K562 (cell line): ENCODE results near the gene CACNA1A. TPM values are rescaled to one million over a fixed set of nuclear protein-coding genes. Genes with fewer than 3 reads are reported as not detected.

Experiments used
- ATAC-seq: fragments of 200-7000 bp; cut with Tn5 transposase; 3 replicates; pipeline ENCODE4 v1.9.1; 2020; ENCODE audit warnings: moderate library complexity
- Bru-seq: library from RNA; stranded (reverse); fragments of 400-500 nt; gene quantifications from one replicate; lab custom pipeline; 2021; lab: Mats Ljungman, UMichigan
- BruChase-seq, 2 experiments: library from RNA; stranded (reverse); fragments of 400-500 nt; gene quantifications; one replicate each; lab custom pipeline; 2021; lab: Mats Ljungman, UMichigan
- BruUV-seq: library from RNA; stranded (reverse); fragments of 400-500 nt; replicated peaks from 2 replicates; lab custom pipeline; 2021; lab: Mats Ljungman, UMichigan
- CTCF ChIA-PET: fragments of 300-600 bp; formaldehyde crosslinking; extraction: SDS; loops from one replicate; lab custom pipeline; 2021; ENCODE audit warnings: low intra/inter-chr PET ratio; lab: Yijun Ruan, JAX
- POLR2A ChIA-PET: fragments of 300-600, 350-650 bp; sonication (Branson Sonifier 250); formaldehyde crosslinking; extraction: SDS; loops from one replicate; lab custom pipeline; 2021; ENCODE audit warnings: antibody characterized with exemption, inconsistent platforms; lab: Yijun Ruan, JAX
- DNase-seq, 4 experiments: peaks; one replicate each; pipeline versions ENCODE4 v3.0.0 to v3.0.0-alpha.2; 2011 to 2018; ENCODE audit warnings: low spot score in 3 of 4, mixed read lengths in 3 of 4; ENCODE audit errors: extremely low read depth in 1 of 4
- FAIRE-seq: peaks from 2 replicates; lab custom pipeline; 2011; peaks lifted over from hg19 to GRCh38; lab: Jason Lieb, UNC
- H2AFZ ChIP-seq: 2 replicates; pipeline ENCODE4 v1.6.0; 2011; ENCODE audit warnings: low read depth, low read length, control low read depth, inconsistent platforms
- H3K27ac ChIP-seq: fragments of 200-600 bp; 3 replicates; pipeline ENCODE4 v1.8.0; 2011; ENCODE audit warnings: low read depth, mild to moderate bottlenecking, control low read depth, inconsistent platforms, low read length, moderate library complexity, mixed read lengths; ENCODE audit errors: extremely low read depth
- H3K27me3 ChIP-seq, 2 experiments: fragments of 300-600 bp in 1 of 2; 2 replicates in 1 of 2; 3 replicates in 1 of 2; pipeline versions ENCODE4 v1.6.0 to v1.8.0; 2011; ENCODE audit warnings: inconsistent platforms in 2 of 2, low read length in 2 of 2, mild to moderate bottlenecking in 1 of 2, mixed read lengths in 1 of 2, moderate library complexity in 1 of 2; ENCODE audit not compliant: control insufficient read depth in 2 of 2, insufficient read depth in 2 of 2
- H3K36me3 ChIP-seq: fragments of 300-600 bp; 3 replicates; pipeline ENCODE4 v1.8.0; 2011; ENCODE audit warnings: mild to moderate bottlenecking, low read length, inconsistent platforms; ENCODE audit not compliant: control insufficient read depth, insufficient read depth
- H3K4me1 ChIP-seq, 2 experiments: fragments of 200-600 bp in 1 of 2; replicated peaks in 1 of 2; 2 replicates in 1 of 2; 3 replicates in 1 of 2; pipeline versions ENCODE4 v1.5.1 to v1.8.0; 2011; ENCODE audit warnings: inconsistent platforms in 2 of 2, low read length in 2 of 2, mild to moderate bottlenecking in 1 of 2, mixed read lengths in 1 of 2, moderate library complexity in 1 of 2; ENCODE audit not compliant: control insufficient read depth in 2 of 2, insufficient read depth in 2 of 2
- H3K4me2 ChIP-seq: 2 replicates; pipeline ENCODE4 v1.6.1; 2011; ENCODE audit warnings: low read length, control low read depth, inconsistent platforms, mixed read lengths; ENCODE audit not compliant: insufficient read depth
- H3K4me3 ChIP-seq: fragments of 200-600 bp; sonication (generic), shearing (Covaris generic); 2 replicates; pipeline ENCODE4 v1.5.1; 2016; ENCODE audit warnings: control low read depth, inconsistent platforms
- H3K79me2 ChIP-seq: fragments of 200-600 bp; 3 replicates; pipeline ENCODE4 v1.8.0; 2011; ENCODE audit warnings: low read length, inconsistent platforms; ENCODE audit not compliant: control insufficient read depth, insufficient read depth
- H3K9ac ChIP-seq, 2 experiments: 2 replicates each; pipeline versions ENCODE4 v1.6.0 to v1.6.1; 2011; ENCODE audit warnings: low read depth in 2 of 2, low read length in 2 of 2, control low read depth in 1 of 2, inconsistent platforms in 1 of 2, mild to moderate bottlenecking in 1 of 2, mixed read lengths in 1 of 2; ENCODE audit not compliant: insufficient read depth in 1 of 2
- H3K9me1 ChIP-seq: one replicate; pipeline ENCODE4 v1.6.0; 2011; ENCODE audit warnings: inconsistent platforms, mild to moderate bottlenecking, low read length, moderate library complexity; ENCODE audit not compliant: control insufficient read depth, insufficient read depth
- H3K9me3 ChIP-seq: replicated peaks from 2 replicates; pipeline ENCODE4 v1.5.1; 2011; ENCODE audit warnings: low read depth, low read length, inconsistent platforms; ENCODE audit not compliant: control insufficient read depth, insufficient read depth
- H4K20me1 ChIP-seq: replicated peaks from 2 replicates; pipeline ENCODE4 v1.6.1; 2011; ENCODE audit warnings: low read length, inconsistent platforms, mixed read lengths; ENCODE audit not compliant: control insufficient read depth, insufficient read depth
- DIDO1 ChIP-seq: fragments of 450-650 bp; IDR thresholded peaks from 2 replicates; pipeline ENCODE4 v1.6.1; 2016; ENCODE audit warnings: low read depth, missing biosample characterization, missing genetic modification characterization
- HCFC1 ChIP-seq: IDR thresholded peaks from 2 replicates; pipeline ENCODE4 v1.6.1; 2012; ENCODE audit warnings: low read depth, low read length, improper control_type of control experiment
- HDAC6 ChIP-seq: IDR thresholded peaks from 2 replicates; pipeline ENCODE4 v1.6.1; 2012; ENCODE audit warnings: low read depth, mild to moderate bottlenecking, control low read depth, inconsistent platforms, low read length, moderate library complexity
- HIVEP1 ChIP-seq: fragments of 250-450 bp; sonication (Bioruptor Pico); IDR thresholded peaks from 2 replicates; pipeline ENCODE4 v1.4.0; 2020; ENCODE audit warnings: mild to moderate bottlenecking
- NCOA2 ChIP-seq, 2 experiments: fragments of 450-650 bp; IDR thresholded peaks; 2 replicates each; pipeline ENCODE4 v1.6.1; 2018; ENCODE audit warnings: mild to moderate bottlenecking in 2 of 2, moderate library complexity in 1 of 2; ENCODE audit not compliant: partially characterized antibody in 2 of 2
- NFRKB ChIP-seq: fragments of 450-650 bp; IDR thresholded peaks from 2 replicates; pipeline ENCODE4 v1.6.1; 2016; ENCODE audit warnings: low read depth
- TGIF2 ChIP-seq: sonication (generic); formaldehyde crosslinking; IDR thresholded peaks from 2 replicates; pipeline ENCODE4 v1.8.1; 2022; ENCODE audit warnings: mild to moderate bottlenecking, missing genetic modification reagents, moderate library complexity
- ZBTB1 ChIP-seq: sonication (generic); formaldehyde crosslinking; IDR thresholded peaks from 2 replicates; pipeline ENCODE4 v1.8.1; 2023; ENCODE audit warnings: missing genetic modification reagents, low read depth, mild to moderate bottlenecking, borderline replicate concordance
- ZFP36 ChIP-seq: fragments of 150-350 bp; IDR thresholded peaks from 2 replicates; pipeline ENCODE4 v1.6.1; 2018; ENCODE audit warnings: low read length, low read depth; ENCODE audit not compliant: partially characterized antibody
- ZNF175 ChIP-seq: fragments of 200-800 bp; sonication (Bioruptor generic); IDR thresholded peaks from 2 replicates; pipeline ENCODE4 v1.6.1; 2016; ENCODE audit warnings: low read depth, mild to moderate bottlenecking, missing genetic modification characterization, missing compliant biosample characterization
- ZNF444 ChIP-seq: fragments of 250-450 bp; sonication (Bioruptor Pico); IDR thresholded peaks from 2 replicates; pipeline ENCODE4 v1.4.0; 2020; ENCODE audit warnings: mild to moderate bottlenecking, moderate library complexity
- ZNF644 ChIP-seq: fragments of 200-800 bp; sonication (Bioruptor generic); IDR thresholded peaks from 2 replicates; pipeline ENCODE4 v1.6.1; 2016; ENCODE audit warnings: low read depth, missing genetic modification characterization, missing compliant biosample characterization
- ZNF764 ChIP-seq: fragments of 250-450 bp; sonication (Bioruptor Pico); IDR thresholded peaks from 2 replicates; pipeline ENCODE4 v1.4.0; 2020; ENCODE audit warnings: low read depth, mild to moderate bottlenecking, moderate library complexity
- ZNF766 ChIP-seq: fragments of 200-800 bp; sonication (Bioruptor generic); conservative IDR thresholded peaks from 2 replicates; pipeline ENCODE4 v1.6.1; 2016; ENCODE audit warnings: missing genetic modification characterization, missing compliant biosample characterization
- WGBS: fragments of 100-300 bp; shearing (Covaris generic); methylation state at CpG from one replicate; pipeline ENCODE4 v1.1.6; 2016; ENCODE audit warnings: low coverage, mixed read lengths; ENCODE audit not compliant: insufficient coverage; ENCODE audit errors: missing lambda C conversion rate; 5-methylcytosine and 5-hydroxymethylcytosine counted together
- in situ Hi-C: fragments of 300-500 bp; cut with MboI; formaldehyde crosslinking; loops from 4 replicates; pipeline ENCODE4 v1.15.0; 2018; ENCODE audit warnings: inconsistent platforms, mixed read lengths
- intact Hi-C: fragments of 100-400 bp; cut with micrococcal nuclease; formaldehyde crosslinking; loops from 2 replicates; pipeline ENCODE4 v1.14.2; 2022
- long read RNA-seq, 3 experiments: library from polyadenylated mRNA in 2 of 3; library from RNA in 1 of 3; unstranded in 2 of 3; stranded (forward) in 1 of 3; transcript quantifications; one replicate each; pipeline ENCODE4 v2.0.0, GENCODE V29; 2019 to 2022
- polyA minus RNA-seq, 3 experiments: library from RNA; depleted of rRNA, polyadenylated mRNA; stranded (reverse); fragments of >200 nt; gene quantifications; 2 replicates each; pipeline ENCODE4 v1.2.3, GENCODE V29; 2011
- polyA plus RNA-seq, 8 experiments: library from polyadenylated mRNA; depleted of rRNA in 4 of 8; stranded (reverse) in 5 of 8; unstranded in 3 of 8; fragments of >200 nt; fragmentation: Nextera tagmentation in 2 of 8; fragmentation: Illumina TruSeq in 1 of 8; extraction: Ambion mirVana in 2 of 8; extraction: Trizol in 1 of 8; gene quantifications; 2 replicates each; pipeline versions ENCODE4 v1.2.1 to v1.2.3, GENCODE V29; 2011 to 2014; ENCODE audit warnings: inconsistent platforms in 1 of 8, missing spikeins in 1 of 8
- total RNA-seq, 7 experiments: library from RNA; depleted of rRNA in 6 of 7; stranded (reverse); fragments of >200 nt in 6 of 7; fragmentation: Illumina TruSeq in 2 of 7; extraction: Trizol in 2 of 7; gene quantifications; 2 replicates each; pipeline versions ENCODE4 v1.2.1 to v1.2.3, GENCODE V29; 2011 to 2021; ENCODE audit warnings: low replicate concordance in 1 of 7
- TF ChIP-seq, protein P1 (sequence below), 2 experiments: fragments of 450-650 bp in 1 of 2; sonication (generic) in 1 of 2; formaldehyde crosslinking; conservative IDR thresholded peaks; 2 replicates each; pipeline versions ENCODE4 v1.4.0 to v1.8.1; 2020 to 2022; ENCODE audit warnings: mild to moderate bottlenecking in 1 of 2, missing genetic modification reagents in 1 of 2
- TF ChIP-seq, protein P2 (sequence below): fragments of 250-450 bp; sonication (Bioruptor Pico); IDR thresholded peaks from 2 replicates; pipeline ENCODE4 v1.5.0; 2020; ENCODE audit warnings: mild to moderate bottlenecking

Gene CACNA1A
- 0.74 and 0.95 TPM in 2 replicates for total RNA-seq (2011; cell fraction: chromatin; rRNA removed; ENCODE audit: low replicate concordance)
- total RNA-seq (2011; cell fraction: nucleolus; rRNA removed): 0.13 and 0.17 TPM in 2 replicates
- total RNA-seq (2011; cell fraction: nucleoplasm; rRNA removed): 0.51 and 1.5 TPM in 2 replicates
- total RNA-seq (2014; rRNA removed): 0.04 and 0.09 TPM in 2 replicates
- 0.15 TPM in 1 of 2 replicates, not detected in the other for total RNA-seq (2014; rRNA removed; fragmentation: Illumina TruSeq; extraction: Trizol)
- total RNA-seq (2015; rRNA removed; fragmentation: Illumina TruSeq; extraction: Trizol): 0.18 TPM in 1 of 2 replicates, not detected in the other
- total RNA-seq (2021): 0.04 TPM in 1 of 2 replicates, not detected in the other
- polyA plus RNA-seq (2011; rRNA removed): 0.08 and 0.11 TPM in 2 replicates
- polyA plus RNA-seq (2011; cell fraction: cytosol; rRNA removed): 0.03 and 0.07 TPM in 2 replicates
- polyA plus RNA-seq (2011; cell fraction: nucleus; rRNA removed): 0.08 and 0.40 TPM in 2 replicates
- polyA plus RNA-seq (2012): 0.28 and 0.31 TPM in 2 replicates
- 0.04 and 0.08 TPM in 2 replicates for polyA plus RNA-seq (2014; fragmentation: Illumina TruSeq; extraction: Trizol)
- polyA plus RNA-seq (2014; fragmentation: Nextera tagmentation; extraction: Ambion mirVana): under 1 TPM; 0.08 to 0.20 TPM
- 0.01 and 0.03 TPM in 2 replicates for polyA plus RNA-seq (2014; rRNA removed)
- polyA minus RNA-seq (2011; rRNA and poly(A)+ RNA removed): not detected in 2 replicates
- not detected in 2 replicates for polyA minus RNA-seq (2011; cell fraction: cytosol; rRNA and poly(A)+ RNA removed)
- 0.13 and 0.22 TPM in 2 replicates for polyA minus RNA-seq (2011; cell fraction: nucleus; rRNA and poly(A)+ RNA removed)
- Bru-seq, nascent RNA: percentile 8 among the genes with signal in this experiment
- BruChase-seq, experiment 1, labeled RNA remaining after a 2-hour chase: percentile 4 among the genes with signal in this experiment
- percentile 3 among the genes with signal in this experiment for BruChase-seq, experiment 2, labeled RNA remaining after a 6-hour chase
- long read RNA-seq, experiment 1: 0 reads
- long read RNA-seq, experiment 2: 0 reads
- long read RNA-seq, experiment 3: 0 reads

DNA sequence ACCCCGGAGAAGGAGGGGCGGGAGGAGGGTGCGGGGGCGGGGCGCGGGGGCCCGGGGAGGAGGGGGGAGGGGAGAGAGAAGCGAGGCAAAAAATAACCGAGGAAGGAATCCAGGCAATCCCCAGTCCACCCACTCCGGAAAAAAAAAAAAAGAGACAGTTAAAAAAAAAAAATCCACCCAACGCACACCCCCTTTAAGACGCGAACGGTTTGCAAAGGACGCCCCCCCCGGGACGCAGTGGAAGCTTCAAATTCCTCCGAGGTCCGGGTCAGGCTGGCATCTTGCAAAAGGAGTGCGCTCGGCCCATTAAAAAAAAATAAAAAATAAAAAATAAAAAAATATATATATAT, at the start of gene CACNA1A:
Gene CACNA1A (minus strand): TSS at position 9 of the 350 bp plus-strand sequence. CDS start 255 bp downstream, outside the sequence.
- Histone ChIP-seq H3K4me2 (no peak within 1 kb of the TSS), H3K36me3 (no peaks in the 10 kb centered on the region), H3K27me3 (peaks cover 27 to 44% of the 10 kb centered on the region in 2 experiments; a peak in 4 of 5 replicates), H2AFZ (no peak within 1 kb of the TSS), H3K79me2 (no peaks in the 10 kb centered on the region), H3K9me1 (no peaks in the 10 kb centered on the region), H3K9ac (no peak within 1 kb of the TSS), H3K4me3 (no peak within 1 kb of the TSS), H3K9me3 (no peaks in the 10 kb centered on the region), H3K27ac (no peak within 1 kb of the TSS), H4K20me1 (no peaks in the 10 kb centered on the region), H3K4me1 (peaks cover 0 to 4% of the 10 kb centered on the region in 2 experiments; a peak in 1 of 5 replicates)
- CTCF ChIA-PET: interaction anchor here (0.7 kb wide), 1 partner anchor 81 kb away, joined by 4 read pairs; no protein-coding TSS in a partner anchor
- peak in 2 of 4 experiments; percentile 38 to 42 for DNase-seq
- in situ Hi-C loops: no loop called here
- no peak for FAIRE-seq
- no peak for ATAC-seq
- WGBS: 9% methylated on average over 12 of the region's 21 CpGs
- POLR2A ChIA-PET: no interaction called here
- intact Hi-C loops: no loop called here
- no TSS peak for BruUV-seq
- TF ChIP-seq HIVEP1 (no peak), HCFC1 (no peak), ZNF444 (CRISPR knock-in tag) (no peak), NFRKB (no peak), ZBTB1 (no peak), DIDO1 (tag) (no peak), TGIF2 (CRISPR knock-in tag) (no peak), NCOA2 (IDR thresholded peaks at IDR 0.05; ENCODE audit: partially characterized antibody in 2 of 2) (no peak), ZNF766 (no peak), ZFP36 (no peak), ZNF644 (tag) (no peak), HDAC6 (no peak), ZNF175 (CRISPR knock-in tag) (no peak), ZNF764 (CRISPR knock-in tag) (no peak)
- TF ChIP-seq, protein P1, sequence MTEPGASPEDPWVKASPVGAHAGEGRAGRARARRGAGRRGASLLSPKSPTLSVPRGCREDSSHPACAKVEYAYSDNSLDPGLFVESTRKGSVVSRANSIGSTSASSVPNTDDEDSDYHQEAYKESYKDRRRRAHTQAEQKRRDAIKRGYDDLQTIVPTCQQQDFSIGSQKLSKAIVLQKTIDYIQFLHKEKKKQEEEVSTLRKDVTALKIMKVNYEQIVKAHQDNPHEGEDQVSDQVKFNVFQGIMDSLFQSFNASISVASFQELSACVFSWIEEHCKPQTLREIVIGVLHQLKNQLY (CRISPR knock-in tag; conservative IDR thresholded peaks at IDR 0.05): no peak
- TF ChIP-seq, protein P2, sequence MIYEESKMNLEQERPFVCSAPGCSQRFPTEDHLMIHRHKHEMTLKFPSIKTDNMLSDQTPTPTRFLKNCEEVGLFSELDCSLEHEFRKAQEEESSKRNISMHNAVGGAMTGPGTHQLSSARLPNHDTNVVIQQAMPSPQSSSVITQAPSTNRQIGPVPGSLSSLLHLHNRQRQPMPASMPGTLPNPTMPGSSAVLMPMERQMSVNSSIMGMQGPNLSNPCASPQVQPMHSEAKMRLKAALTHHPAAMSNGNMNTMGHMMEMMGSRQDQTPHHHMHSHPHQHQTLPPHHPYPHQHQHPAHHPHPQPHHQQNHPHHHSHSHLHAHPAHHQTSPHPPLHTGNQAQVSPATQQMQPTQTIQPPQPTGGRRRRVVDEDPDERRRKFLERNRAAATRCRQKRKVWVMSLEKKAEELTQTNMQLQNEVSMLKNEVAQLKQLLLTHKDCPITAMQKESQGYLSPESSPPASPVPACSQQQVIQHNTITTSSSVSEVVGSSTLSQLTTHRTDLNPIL (CRISPR knock-in tag): no peak
